ENCODE data around the gene ST14.

DNA sequence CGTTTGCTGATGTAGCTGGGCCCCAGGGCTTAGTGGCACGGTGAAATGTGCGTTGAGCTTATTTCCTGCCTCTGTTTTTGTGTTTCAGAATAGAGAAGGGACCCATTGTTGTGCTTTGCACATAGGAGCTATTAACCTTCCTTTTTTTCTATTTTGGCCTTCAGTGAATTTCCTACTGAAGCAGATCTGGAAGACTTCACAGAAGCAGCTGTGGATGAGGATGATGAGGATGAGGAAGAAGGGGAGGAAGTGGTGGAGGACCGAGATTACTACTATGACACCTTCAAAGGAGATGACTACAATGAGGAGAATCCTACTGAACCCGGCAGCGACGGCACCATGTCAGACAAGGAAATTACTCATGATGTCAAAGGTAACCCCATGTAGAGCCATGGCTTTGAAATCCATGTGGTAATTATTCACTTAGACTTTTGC lies 37.4 kb upstream of the ST14 start:
- TF ChIP-seq GATA3 (IDR thresholded peaks at IDR 0.05; ENCODE audit: low read depth, low read length) (no peak), GATA2 (IDR thresholded peaks at IDR 0.05; ENCODE audit: low read depth, low read length) (no peak)

All from SH-SY5Y (cell line).